GM19455 (cell line): ENCODE measurements around the gene HERPUD2.
"Not testable (repeated sequence)": the region's sequence is repeated elsewhere in the genome, so short reads cannot be mapped to it uniquely, and the experiment has no call there.

ENCODE experiments used
- ATAC-seq: cut with Tn5 transposase; IDR thresholded peaks from one replicate; pipeline ENCODE4 v1.9.1; 2021; ENCODE audit not compliant: unreplicated experiment

The HERPUD2 gene

DNA sequence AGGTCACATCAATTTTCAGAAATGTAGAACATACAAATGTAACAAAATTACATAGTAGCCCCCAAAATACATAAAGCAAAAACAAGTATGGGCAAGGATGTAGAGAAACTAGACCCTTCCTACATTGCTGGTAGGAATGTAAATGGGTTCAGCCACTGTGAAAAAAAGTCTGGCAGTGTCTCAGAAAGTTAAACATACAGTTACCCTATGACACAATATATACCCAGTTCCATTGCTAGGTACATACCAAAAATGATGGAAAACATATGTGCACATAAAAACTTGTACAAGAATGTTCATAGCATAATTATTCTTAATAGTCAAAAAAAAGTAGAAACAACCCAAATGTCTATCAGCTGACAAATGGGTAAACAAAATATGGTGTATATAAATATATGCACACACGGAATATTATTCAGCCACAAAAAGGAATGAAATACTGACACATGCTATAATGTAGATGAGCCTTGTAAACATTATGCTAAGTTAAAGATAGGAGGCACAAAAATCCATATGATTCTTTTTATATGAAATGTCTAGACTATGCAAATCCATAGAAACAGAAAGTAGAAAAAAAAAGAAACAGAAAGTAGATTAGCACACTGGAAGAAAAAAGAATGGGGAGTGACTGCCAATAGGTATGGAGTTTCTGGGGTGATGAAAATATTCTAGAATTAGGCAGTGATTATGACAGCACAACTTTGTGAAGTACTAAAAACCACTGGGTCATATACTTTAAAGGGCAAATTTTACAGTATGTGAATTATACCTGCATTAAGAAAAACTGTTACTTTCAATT is 13.5 kb downstream of the HERPUD2 start:
- peak; percentile 69 for ATAC-seq

DNA sequence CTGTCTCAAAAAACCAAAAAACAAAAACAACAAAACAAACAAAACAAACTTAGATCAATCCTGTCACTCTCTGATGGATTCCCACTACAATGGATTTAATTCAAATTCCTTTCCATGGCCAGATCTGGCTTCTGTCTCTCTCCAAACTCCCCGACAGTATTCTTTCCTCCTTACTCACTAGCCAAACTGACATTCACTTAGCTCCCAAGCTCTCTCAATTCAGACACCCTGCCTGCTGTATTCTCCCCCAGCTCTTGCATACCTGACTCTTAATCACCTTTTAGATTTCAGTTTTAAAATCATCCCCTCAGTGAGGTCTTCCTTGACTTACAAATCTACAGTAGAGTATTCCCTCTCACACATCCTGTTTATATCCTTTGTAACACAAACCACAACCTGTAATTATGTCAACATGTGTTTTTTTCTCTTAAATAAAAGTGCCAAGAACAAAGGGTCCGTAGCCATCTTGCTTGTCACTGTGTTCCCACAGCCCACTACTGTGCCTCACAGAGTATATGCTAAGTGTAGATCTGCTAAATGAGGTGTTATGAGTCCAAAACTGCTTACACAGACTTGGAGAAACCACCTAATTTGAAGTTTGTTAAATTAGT is 14.4 kb downstream of the HERPUD2 start:
- ATAC-seq, result no peak

DNA sequence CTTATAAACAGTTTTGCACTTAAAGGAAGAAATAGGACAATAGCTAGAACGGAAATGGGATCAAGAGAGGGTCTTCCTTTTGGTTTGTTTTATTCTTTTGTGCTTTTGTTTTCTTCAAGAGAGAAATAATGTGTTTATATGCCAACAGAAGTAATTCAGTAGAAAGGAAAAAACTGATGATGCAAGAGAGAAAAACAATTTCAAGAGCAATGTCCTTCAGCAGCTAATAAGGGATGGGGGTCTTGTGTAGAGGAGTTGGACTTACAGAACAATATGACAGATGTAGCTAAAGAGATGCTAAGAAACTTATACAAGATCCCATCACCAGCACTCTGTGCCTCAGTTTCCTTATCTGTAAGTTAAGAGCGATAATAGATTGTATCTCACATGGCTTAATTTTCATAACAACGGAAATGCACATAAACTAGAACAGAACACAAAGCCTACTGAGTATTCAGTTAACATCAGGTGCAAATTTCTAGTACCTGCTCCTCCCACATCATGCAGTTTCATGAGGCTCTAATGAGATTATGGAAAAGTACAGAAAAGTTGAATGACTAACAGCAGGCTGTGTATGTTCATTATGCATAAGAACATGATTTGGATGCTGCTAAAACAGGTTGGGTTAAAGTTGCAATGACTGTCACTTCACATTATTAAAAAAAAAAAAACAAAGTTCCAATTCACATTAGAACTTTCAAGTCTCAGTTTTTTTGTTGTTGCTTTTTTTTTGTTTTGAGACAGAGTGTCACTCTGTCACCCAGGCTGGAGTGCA is 17.2 kb downstream of the HERPUD2 start:
- ATAC-seq, result no peak

DNA sequence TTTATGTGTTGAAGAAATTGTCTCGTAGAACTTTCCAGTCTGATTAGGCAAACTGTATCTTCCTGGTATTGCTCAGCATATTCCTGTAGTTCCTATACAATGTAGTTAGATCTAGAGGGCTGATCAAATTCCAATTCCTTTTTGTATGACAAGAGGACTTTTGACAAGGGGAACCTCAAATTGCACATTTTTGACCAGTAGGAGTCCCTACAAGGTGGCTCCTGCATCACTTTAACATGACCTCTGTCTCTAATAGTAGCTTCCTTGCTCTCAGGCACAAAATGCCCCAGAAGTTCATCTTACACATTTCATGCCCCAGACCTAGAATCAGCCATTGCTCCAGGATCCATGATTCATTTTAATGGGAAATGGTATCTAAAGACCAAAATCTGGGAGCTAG is 18.7 kb downstream of the HERPUD2 start:
- no peak for ATAC-seq

DNA sequence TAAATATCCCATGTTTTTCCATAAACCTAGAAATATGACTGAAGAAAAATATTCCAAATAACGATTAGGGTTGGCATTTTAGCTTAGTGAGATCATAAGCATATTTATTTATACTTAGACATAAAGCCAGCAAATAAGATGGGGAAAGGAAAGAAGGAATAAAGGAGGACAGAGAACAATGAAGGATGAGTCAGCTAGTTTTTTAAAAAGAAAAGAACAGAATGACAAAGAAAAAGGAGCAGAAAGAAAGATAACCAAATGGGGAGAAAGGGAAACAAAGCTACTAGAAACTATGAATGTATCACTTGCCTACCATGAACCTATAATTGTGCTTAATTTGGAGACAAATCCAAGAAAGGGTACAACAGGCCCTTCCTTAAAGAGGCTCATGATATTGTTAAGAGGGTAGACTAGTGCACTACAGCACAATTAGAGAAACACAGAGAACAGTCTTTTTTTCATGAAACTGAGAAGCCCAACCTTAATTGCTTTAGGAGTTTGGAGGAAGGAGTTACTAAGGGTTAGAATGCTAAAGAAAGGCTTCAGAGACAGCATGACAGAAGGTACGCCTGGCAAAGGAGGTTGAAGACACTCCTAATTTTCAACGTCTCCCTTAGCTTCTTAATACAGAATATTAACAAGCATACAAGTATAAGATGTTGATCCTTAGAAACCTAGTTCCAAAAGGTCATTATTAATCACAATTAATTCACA is 23.9 kb downstream of the HERPUD2 start:
- ATAC-seq, result no peak

DNA sequence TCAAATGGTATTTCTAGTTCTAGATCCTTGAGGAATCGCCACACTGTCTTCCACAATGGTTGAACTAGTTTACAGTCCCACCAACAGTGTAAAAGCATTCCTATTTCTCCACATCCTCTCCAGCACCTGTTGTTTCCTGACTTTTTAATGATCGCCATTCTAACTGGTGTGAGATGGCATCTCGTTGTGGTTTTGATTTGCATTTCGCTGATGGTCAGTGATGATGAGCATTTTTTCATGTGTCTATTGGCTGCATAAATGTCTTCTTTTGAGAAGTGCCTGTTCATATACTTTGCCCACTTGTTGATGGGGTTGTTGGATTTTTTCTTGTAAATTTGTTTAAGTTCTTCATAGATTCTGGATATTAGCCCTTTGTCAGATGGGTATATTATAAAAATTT is 34.5 kb downstream of the HERPUD2 start:
- ATAC-seq, result not testable (repeated sequence)

DNA sequence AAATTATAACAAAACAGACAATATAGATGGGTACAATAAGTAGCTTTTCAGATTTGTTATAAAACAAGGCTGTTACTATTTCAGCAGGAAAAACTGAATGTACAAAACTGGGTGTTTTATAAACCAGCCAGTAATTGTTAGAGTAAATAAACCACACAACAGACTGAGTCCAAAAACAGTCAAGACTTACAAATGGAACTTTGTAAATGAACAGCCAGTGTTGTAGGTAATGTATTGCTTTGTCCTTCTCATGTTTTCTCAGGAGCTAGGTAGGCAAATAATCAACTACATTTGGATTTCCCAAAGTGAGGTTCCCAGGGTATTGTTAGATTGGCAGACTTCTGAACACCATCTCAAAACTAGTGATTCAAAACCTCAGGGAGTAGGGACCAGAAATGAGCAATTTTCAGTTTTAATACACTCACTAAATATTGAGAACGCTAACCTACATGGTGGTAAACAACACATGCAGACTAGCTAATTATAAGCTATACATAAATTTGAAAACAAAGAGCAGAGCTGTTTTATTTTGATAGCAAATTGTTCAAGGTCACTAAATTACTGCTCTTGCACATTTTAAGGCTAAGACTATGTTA is 36.2 kb downstream of the HERPUD2 start:
- no peak for ATAC-seq

DNA sequence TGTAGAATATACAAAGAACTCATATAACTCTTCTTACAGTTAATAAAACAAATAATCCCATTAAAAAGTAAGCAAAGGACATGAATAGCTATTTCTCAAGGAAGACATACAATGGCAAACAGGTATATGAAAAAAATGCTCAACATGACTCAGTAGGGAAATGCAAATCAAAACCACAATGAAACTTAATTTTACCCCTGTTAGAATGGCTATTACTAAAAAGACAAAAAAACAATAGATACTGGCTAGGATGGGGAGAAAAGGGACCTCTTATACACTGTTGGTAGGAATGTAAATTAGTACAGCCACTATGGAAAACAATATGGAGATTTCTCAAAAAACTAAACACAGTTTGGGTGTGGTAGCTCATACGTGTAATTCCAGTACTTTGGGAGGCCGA is 37.8 kb downstream of the HERPUD2 start:
- no peak for ATAC-seq

DNA sequence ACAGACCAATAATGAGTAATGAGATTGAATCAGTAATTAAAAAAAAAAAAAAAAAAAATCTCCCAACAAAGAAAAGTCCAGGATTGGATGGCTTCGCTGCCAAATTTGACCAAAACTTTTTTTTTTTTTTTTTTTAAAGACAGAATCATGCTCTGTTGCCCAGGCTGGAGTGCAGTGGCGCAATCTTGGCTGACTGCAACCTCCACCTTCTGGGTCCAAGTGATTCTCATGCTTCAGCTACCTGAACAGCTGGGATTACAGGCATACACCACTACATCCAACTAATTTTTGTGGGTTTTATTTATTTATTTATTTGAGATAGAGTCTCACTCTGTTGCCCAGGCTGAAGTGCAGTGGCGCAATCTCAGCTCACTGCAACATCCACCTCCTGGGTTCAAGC is 40.4 kb downstream of the HERPUD2 start:
- ATAC-seq, result not testable (repeated sequence)

DNA sequence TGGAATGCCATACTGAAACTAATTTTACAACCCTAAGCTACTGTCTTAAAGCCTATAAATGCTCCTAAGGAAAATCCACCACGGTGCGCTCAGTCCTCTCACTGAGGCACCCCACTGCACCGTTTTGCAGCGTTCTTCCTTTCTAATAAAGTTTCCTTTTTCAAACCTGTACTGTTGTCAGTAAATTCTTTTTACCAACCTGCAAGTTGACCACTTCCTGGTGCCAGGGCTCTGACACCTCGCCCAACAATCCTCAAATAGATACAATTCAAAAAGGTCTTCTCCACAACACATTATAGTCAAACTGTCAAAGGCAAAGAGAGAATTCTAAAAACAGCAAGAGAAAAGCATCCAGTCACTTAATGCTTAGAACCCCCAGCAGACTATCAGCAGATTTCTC is 42.8 kb downstream of the HERPUD2 start:
- no peak for ATAC-seq

DNA sequence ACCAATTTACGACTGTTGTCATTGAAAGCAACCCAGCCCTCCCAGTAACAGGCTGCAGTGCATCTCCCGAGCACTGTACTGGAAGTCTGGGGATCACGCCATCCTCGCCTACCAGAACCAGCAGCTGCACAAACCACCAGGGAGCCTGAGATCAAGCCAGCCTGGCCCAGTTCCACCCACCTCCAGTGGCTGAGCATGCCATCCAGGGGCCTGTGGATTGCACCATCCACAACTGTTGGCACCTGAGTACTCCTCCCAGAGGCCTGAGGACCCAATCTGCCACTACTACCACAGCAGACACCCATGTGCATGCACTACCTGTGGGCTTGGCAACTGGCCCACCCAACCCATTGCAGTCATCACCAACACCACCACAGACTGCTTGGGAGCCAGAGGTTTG is 44.2 kb downstream of the HERPUD2 start:
- no peak for ATAC-seq

DNA sequence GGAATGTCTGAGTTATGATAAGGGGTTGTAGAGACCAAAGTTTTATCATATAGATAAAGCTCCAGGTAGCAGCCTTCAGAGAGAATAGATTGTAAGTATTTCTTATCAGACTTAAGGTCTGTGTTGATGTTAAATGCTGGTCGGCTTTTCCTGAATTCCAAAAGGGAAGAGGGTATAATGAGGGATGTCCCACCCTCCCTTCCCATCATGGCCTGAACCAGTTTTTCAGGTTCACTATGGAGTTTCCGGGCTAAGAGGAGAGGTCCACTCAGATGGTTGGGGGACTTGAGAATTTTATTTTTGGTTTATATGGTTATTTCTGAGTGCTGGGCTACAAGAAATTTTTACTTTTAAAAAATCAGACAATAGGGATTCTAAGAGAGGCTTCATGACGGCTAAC is 45.2 kb downstream of the HERPUD2 start:
- no peak for ATAC-seq

DNA sequence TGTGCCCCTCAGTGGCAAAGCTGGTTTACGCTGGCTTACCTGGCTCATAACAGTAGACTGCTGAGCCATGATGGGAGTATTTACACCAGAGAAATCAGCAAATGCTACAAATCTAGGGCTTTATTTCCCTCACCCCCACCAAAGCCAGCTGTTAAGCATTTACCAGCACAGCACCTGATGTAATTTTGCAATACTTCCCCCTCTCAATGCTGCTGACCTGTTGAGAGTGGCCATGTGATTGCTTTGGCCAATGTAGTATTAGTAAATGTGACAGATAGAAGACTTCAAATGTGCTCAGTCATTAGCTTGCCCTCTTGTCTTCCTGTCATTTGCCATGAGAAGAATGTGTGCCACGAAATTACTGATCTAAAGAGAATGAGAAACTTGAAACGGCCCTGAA is 46.6 kb downstream of the HERPUD2 start:
- no peak for ATAC-seq

DNA sequence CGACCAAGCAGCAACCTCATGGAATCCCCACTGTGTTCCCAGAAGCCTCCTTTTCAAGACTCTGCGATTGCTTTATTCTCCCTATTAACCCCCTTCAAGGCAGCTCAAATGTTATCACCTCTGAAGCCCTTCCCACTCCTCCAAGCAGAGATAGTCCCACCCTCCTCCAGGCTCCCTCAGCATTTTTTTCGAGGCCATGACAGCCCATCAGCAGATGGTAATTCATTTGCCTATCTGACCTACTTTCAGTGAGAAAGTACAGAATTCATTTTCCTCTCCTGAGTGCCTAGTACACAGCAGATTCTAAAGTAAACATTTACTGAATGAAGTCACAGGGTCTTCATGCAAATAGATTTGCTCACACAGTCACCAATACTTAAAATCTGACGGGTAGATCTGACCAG is 47.8 kb downstream of the HERPUD2 start:
- ATAC-seq, result no peak

DNA sequence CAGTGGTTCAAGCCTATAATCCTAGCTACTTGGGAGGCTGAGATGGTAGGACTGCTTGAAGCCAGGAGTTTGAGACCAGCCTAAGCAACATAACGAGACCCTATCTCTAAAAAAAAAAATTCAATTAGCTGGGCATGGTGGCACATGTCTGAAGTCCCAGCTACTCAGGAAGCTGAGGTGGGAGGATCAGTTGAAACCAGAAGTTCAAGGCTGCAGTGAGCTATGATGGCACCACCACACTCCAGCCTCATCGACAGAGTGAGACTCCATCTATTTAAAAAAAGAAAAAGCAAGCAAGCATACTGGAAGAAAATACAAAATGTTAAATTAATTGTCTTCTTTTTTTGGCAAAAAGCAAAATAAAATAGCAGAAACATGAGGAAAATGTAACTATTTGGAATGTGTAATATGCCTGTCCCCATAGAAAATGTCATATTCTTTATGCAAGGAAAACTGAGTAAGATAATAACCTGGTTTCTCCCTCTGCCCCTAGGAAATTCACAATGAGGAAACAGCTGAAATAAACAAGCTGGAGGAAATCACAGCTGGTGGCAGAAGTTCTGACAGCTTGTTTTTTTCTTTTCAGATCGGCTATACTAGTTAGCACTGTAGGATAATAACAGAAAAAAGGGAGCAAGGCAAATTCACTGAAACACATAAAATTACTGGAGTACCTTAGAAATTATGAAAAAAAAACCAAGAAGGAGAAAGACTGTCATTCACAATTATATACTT is 48.5 kb downstream of the HERPUD2 start:
- peak; percentile 39 for ATAC-seq

DNA sequence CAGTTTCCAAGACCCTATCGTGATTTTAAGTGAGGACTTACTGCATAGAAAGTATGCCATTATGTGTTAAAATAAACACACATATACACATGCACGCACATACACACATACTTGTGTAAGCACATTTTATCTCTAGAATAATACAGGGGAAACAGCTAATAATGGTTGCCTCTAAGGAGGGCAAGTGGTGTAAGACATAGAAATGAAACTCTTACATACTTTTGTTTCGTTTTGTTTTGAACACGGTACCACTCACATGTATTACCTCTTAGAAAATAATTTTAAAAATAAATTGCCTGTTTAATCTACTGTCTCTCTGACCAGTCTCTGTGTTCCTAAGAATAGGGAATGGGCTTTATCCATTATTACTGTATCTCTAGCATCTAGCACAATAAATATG is 49.2 kb downstream of the HERPUD2 start:
- peak; percentile 65 for ATAC-seq

DNA sequence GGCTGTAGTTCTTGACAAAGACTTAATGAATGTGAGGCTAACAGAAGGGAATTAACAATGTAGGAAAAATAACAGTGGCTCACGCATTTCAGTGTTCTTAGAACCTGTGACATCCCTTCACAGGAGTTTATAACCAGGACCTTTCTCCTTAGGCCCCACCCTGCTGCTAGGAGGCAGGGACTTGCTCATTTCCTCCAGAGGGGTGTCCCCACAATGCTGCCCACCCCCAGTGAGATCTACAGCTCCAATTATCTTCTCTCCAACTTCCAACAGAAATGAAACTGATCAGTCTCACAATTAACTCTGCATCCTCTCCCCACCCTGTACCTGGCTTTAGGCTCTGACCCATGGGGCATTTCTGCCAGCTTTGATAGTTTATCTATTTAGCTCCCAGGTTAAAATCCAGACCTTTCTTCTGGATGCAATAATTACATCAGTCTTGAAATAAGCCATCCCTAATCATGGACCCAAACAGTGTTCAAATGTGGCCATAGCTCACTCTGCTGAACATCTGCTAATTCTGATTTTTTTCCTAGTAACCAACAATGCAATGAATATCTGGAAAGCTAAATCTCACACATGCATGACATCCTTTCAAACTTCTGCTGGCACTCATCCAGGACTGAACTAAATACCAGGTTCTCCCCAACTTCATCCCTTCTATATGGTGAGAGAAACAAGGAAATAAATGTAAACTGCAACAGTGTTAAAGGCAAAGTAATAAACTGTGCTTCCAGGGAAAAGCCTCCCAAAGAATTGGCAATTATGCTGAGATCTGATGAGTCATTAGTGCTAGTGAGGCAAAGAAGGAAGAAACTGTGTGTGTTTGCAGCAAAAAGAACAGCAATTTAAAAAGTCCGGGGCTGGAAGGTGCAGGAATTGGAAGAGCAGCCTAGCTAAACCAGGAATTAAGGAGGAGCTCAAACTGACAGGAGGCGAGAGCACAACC is 64.6 kb downstream of the HERPUD2 start:
- ATAC-seq, result no peak

DNA sequence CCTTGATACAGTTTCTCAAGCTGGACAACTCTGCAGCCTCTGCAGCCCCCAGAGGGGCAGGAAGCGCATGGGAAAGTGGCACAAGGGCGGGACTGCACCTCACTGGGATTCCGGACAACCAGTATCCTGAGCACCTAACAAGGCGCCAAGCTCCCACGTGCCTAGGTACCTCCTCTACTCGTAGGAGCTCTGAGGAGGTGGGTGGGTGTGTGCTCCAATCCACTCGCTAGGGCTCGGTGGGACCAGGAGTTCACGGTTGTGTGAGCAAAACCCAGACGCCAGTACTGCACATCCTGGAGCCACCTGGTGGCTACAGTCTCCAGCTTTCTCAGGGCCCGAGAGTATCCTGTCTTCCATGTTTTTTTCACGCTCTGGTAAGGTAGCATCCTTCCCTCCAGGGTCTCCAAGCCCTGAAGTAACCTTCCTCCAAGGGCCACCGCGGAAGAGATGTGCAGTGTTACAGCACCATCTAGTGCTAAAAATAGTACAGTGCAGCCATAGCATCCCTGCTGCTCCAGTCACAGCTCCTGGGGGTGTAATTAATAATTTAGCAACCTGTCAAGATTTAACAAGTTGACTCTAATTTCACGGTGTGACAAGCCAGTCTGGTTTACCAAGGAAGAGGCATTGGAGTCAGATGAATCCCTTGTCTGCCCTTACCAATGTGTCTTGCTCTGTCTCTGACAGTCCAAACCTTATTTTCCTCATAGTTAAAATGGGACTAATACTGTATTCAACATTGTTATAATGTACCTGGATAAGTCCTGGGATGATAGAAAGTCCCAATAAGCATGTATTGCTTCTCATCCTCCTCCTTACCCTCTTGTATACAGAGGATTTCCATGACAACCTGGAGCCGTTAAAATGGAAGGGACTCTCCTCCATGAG is 70.4 kb downstream of the HERPUD2 start:
- ATAC-seq, result no peak
